ENCODE results near the gene GALK2. TPM values are rescaled to one million over a fixed set of nuclear protein-coding genes. Genes with fewer than 3 reads are reported as not detected.

Gene GALK2
- total RNA-seq, 4 donors from 2014 or later = 34.5 to 56.6 (median 47.4) TPM

GRCh38 chr15:49265911-49266310, 95.9 kb downstream of the GALK2 start:
- no peak for DNase-seq (ENCODE audit: low spot score in 2 of 2)
- TF ChIP-seq POLR2A (IDR thresholded peaks at IDR 0.05) (no peak), EP300 (IDR thresholded peaks at IDR 0.05) (no peak), CTCF (IDR thresholded peaks at IDR 0.05) (no peak)
- H3K4me1 ChIP-seq = peaks cover 0 to 11% (median 3%) of the 10 kb centered on the region in 4 donors

GRCh38 chr15:49270541-49271421, 100.7 kb downstream of the GALK2 start:
- TF ChIP-seq EP300 (IDR thresholded peaks at IDR 0.05) = peak in 1 of 2 donors; percentile 58
- no peak for TF ChIP-seq CTCF (IDR thresholded peaks at IDR 0.05)
- no peaks in the 10 kb centered on the region for H3K9me3 ChIP-seq
- peaks cover 0 to 14% (median 0%) of the 10 kb centered on the region in 3 donors for H3K36me3 ChIP-seq
- 59 to 65% methylated on average over 8 of the region's 8 CpGs for WGBS, 2 donors
- H3K4me3 ChIP-seq = no peak overlapping the region
- DNase-seq (ENCODE audit: low spot score in 2 of 2) = no peak
- H3K4me1 ChIP-seq = peaks cover 0 to 41% (median 14%) of the 10 kb centered on the region in 4 donors
- peak overlapping the region; percentile 16 to 79 (median 60) for H3K27ac ChIP-seq
- no peaks in the 10 kb centered on the region for H3K27me3 ChIP-seq

More at GRCh38 chr15:49265911-49266310, 95.9 kb downstream of the GALK2 start:
- Histone ChIP-seq H3K27ac (no peak overlapping the region), H3K36me3 (peaks cover 0 to 17% (median 0%) of the 10 kb centered on the region in 3 donors), H3K9me3 (peaks cover 0 to 11% (median 3%) of the 10 kb centered on the region in 4 donors), H3K27me3 (no peaks in the 10 kb centered on the region), H3K4me3 (no peak overlapping the region)
- 97 to 100% methylated on average over 3 of the region's 3 CpGs for WGBS, 2 donors

- Histone ChIP-seq H3K36me3 (peaks cover 0 to 9% (median 0%) of the 10 kb centered on the region in 3 donors), H3K4me3 (no peak overlapping the region), H3K4me1 (peaks cover 0 to 41% (median 14%) of the 10 kb centered on the region in 4 donors), H3K27ac (no peak overlapping the region), H3K9me3 (no peaks in the 10 kb centered on the region), H3K27me3 (no peaks in the 10 kb centered on the region)
- no peak for DNase-seq (ENCODE audit: low spot score in 2 of 2)
- 62 to 64% methylated on average over 2 of the region's 2 CpGs for WGBS, 2 donors
- no peak for TF ChIP-seq CTCF (IDR thresholded peaks at IDR 0.05)
- no peak for TF ChIP-seq POLR2A (IDR thresholded peaks at IDR 0.05)
- no peak for TF ChIP-seq EP300 (IDR thresholded peaks at IDR 0.05)
These were observed 103.8 kb downstream of the GALK2 start for GRCh38 chr15:49273734-49274318.

GRCh38 chr15:49278751-49279150, 108.7 kb downstream of the GALK2 start:
- peaks cover 0 to 6% (median 0%) of the 10 kb centered on the region in 4 donors for H3K4me1 ChIP-seq
- no peaks in the 10 kb centered on the region for H3K27me3 ChIP-seq
- no peak overlapping the region for H3K4me3 ChIP-seq
- no peak overlapping the region for H3K27ac ChIP-seq
- peaks cover 0 to 24% (median 0%) of the 10 kb centered on the region in 3 donors for H3K36me3 ChIP-seq
- WGBS, 2 donors = 94 to 97% methylated on average over 5 of the region's 5 CpGs
- no peaks in the 10 kb centered on the region for H3K9me3 ChIP-seq
- no peak for DNase-seq (ENCODE audit: low spot score in 2 of 2)
- TF ChIP-seq POLR2A (IDR thresholded peaks at IDR 0.05) (no peak), CTCF (IDR thresholded peaks at IDR 0.05) (no peak), EP300 (IDR thresholded peaks at IDR 0.05) (no peak)

Measured in tibial nerve (tissue), 4 donors.